GM12878 (cell line): ENCODE results near the gene KCTD2. TPM values are rescaled to one million over a fixed set of nuclear protein-coding genes. Genes with fewer than 3 reads are reported as not detected.

Source experiments
- ATAC-seq: fragments of 200-7000 bp; cut with Tn5 transposase; 3 replicates; pipeline ENCODE4 v1.9.1; 2020; ENCODE audit warnings: mild to moderate bottlenecking, moderate library complexity
- BruUV-seq: library from RNA; stranded (reverse); fragments of 400-500 nt; replicated peaks from 2 replicates; lab custom pipeline; 2021; lab: Mats Ljungman, UMichigan
- CTCF ChIA-PET: fragments of 300-600 bp; sonication (Branson Sonifier 250); formaldehyde crosslinking; extraction: SDS; loops from one replicate; lab custom pipeline; 2021; ENCODE audit warnings: inconsistent platforms; lab: Yijun Ruan, JAX
- POLR2A ChIA-PET: fragments of 350-600 bp; formaldehyde crosslinking; extraction: SDS; loops from one replicate; lab custom pipeline; 2021; ENCODE audit warnings: inconsistent platforms; lab: Charles Lee
- RAD21 ChIA-PET: fragments of 300-600 bp; sonication (Branson Sonifier 250); formaldehyde crosslinking; loops from one replicate; lab custom pipeline; 2023; ENCODE audit warnings: antibody characterized with exemption; ENCODE audit not compliant: unreplicated experiment; lab: Charles Lee
- SMC1A ChIA-PET: fragments of 300-600 bp; sonication (Branson Sonifier 250); formaldehyde crosslinking; loops from one replicate; lab custom pipeline; 2023; ENCODE audit not compliant: unreplicated experiment, uncharacterized antibody; lab: Charles Lee
- DNase-seq: peaks from one replicate; pipeline ENCODE4 v3.0.0-alpha.2; 2011; ENCODE audit warnings: low read depth, low spot score
- FAIRE-seq: peaks from 3 replicates; lab custom pipeline; 2011; peaks lifted over from hg19 to GRCh38; lab: Jason Lieb, UNC
- H2AFZ ChIP-seq: 2 replicates; pipeline ENCODE4 v1.6.0; 2011; ENCODE audit warnings: low read depth, low read length, control low read depth; ENCODE audit not compliant: control insufficient read depth
- H3K27ac ChIP-seq: 2 replicates; pipeline ENCODE4 v1.5.1; 2011; ENCODE audit warnings: control low read depth; ENCODE audit not compliant: control insufficient read depth, insufficient read depth
- H3K27me3 ChIP-seq, 2 experiments: replicated peaks in 1 of 2; 2 replicates each; pipeline versions ENCODE4 v1.6.0 to v1.6.1; 2011; ENCODE audit warnings: low read length in 1 of 2; ENCODE audit not compliant: control insufficient read depth in 2 of 2, insufficient read depth in 2 of 2
- H3K36me3 ChIP-seq, 2 experiments: 2 replicates each; pipeline ENCODE4 v1.5.1; 2011; ENCODE audit warnings: low read length in 1 of 2; ENCODE audit not compliant: control insufficient read depth in 2 of 2, insufficient read depth in 2 of 2
- H3K4me1 ChIP-seq: 2 replicates; pipeline ENCODE4 v1.6.1; 2011; ENCODE audit warnings: mild to moderate bottlenecking, low read length, moderate library complexity, mixed read lengths; ENCODE audit not compliant: control insufficient read depth, insufficient read depth
- H3K4me2 ChIP-seq: 2 replicates; pipeline ENCODE4 v1.6.0; 2011; ENCODE audit warnings: control low read depth; ENCODE audit not compliant: control insufficient read depth, insufficient read depth
- H3K4me3 ChIP-seq: fragments of 200-600 bp; sonication (generic); 2 replicates; pipeline ENCODE4 v1.5.1; 2016
- H3K79me2 ChIP-seq: 2 replicates; pipeline ENCODE4 v1.6.0; 2011; ENCODE audit warnings: low read length; ENCODE audit not compliant: control insufficient read depth, insufficient read depth
- H3K9ac ChIP-seq: 2 replicates; pipeline ENCODE4 v1.8.0; 2011; ENCODE audit warnings: low read length, control low read depth, mixed read lengths; ENCODE audit not compliant: control insufficient read depth, insufficient read depth
- H3K9me3 ChIP-seq: replicated peaks from 3 replicates; pipeline ENCODE4 v1.5.1; 2011; ENCODE audit warnings: mild to moderate bottlenecking, low read length; ENCODE audit not compliant: control insufficient read depth, insufficient read depth
- H4K20me1 ChIP-seq: 2 replicates; pipeline ENCODE4 v1.6.0; 2011; ENCODE audit not compliant: control insufficient read depth, insufficient read depth
- CBX3 ChIP-seq: fragments of 200-600 bp; sonication (generic); IDR thresholded peaks from 2 replicates; pipeline ENCODE4 v1.6.1; 2016; ENCODE audit warnings: low read depth, borderline replicate concordance
- CREM ChIP-seq: IDR thresholded peaks from 2 replicates; pipeline ENCODE4 v1.6.1; 2014; ENCODE audit warnings: antibody characterized with exemption, low read depth
- EP300 ChIP-seq, 2 experiments: fragments of 150-350 bp in 1 of 2; IDR thresholded peaks; 2 replicates each; pipeline ENCODE4 v1.6.1; 2011 to 2012; ENCODE audit warnings: low read depth in 2 of 2, low read length in 2 of 2, borderline replicate concordance in 1 of 2, improper control_type of control experiment in 1 of 2, inconsistent platforms in 1 of 2; ENCODE audit not compliant: control insufficient read depth in 1 of 2
- GATAD2B ChIP-seq: fragments of 450-650 bp; conservative IDR thresholded peaks from 2 replicates; pipeline ENCODE4 v1.6.1; 2017; ENCODE audit warnings: low read depth, mild to moderate bottlenecking, moderate library complexity
- NFXL1 ChIP-seq: fragments of 450-650 bp; IDR thresholded peaks from 2 replicates; pipeline ENCODE4 v1.6.1; 2017; ENCODE audit warnings: antibody characterized with exemption, mild to moderate bottlenecking, borderline replicate concordance
- NFYA ChIP-seq: IDR thresholded peaks from 2 replicates; pipeline ENCODE4 v1.6.1; 2011; ENCODE audit warnings: low read depth, mild to moderate bottlenecking, low read length, improper control_type of control experiment, borderline replicate concordance
- NR2C2 ChIP-seq: IDR thresholded peaks from 2 replicates; pipeline ENCODE4 v1.6.1; 2011; ENCODE audit warnings: borderline replicate concordance, low read depth; ENCODE audit not compliant: control insufficient read depth, insufficient read length
- NRF1 ChIP-seq: conservative IDR thresholded peaks from 2 replicates; pipeline ENCODE4 v1.6.1; 2011; ENCODE audit warnings: mild to moderate bottlenecking, low read depth, low read length, improper control_type of control experiment
- RFX5 ChIP-seq: IDR thresholded peaks from 2 replicates; pipeline ENCODE4 v1.6.1; 2011; ENCODE audit warnings: low read depth, low read length, improper control_type of control experiment
- SMAD5 ChIP-seq: IDR thresholded peaks from 2 replicates; pipeline ENCODE4 v1.6.1; 2016; ENCODE audit warnings: antibody characterized with exemption, low read depth
- STAT1 ChIP-seq: fragments of 450-650 bp; conservative IDR thresholded peaks from 2 replicates; pipeline ENCODE4 v1.6.1; 2014; ENCODE audit warnings: antibody characterized with exemption, mild to moderate bottlenecking
- ZBED1 ChIP-seq: IDR thresholded peaks from 2 replicates; pipeline ENCODE4 v1.6.1; 2016; ENCODE audit warnings: borderline replicate concordance
- ZNF274 ChIP-seq: IDR thresholded peaks from one replicate; pipeline ENCODE4 v1.8.0; 2011; ENCODE audit not compliant: insufficient read length, insufficient read depth
- ZNF622 ChIP-seq: fragments of 450-650 bp; IDR thresholded peaks from 2 replicates; pipeline ENCODE4 v1.6.1; 2017; ENCODE audit warnings: mild to moderate bottlenecking, inconsistent platforms
- ZZZ3 ChIP-seq: IDR thresholded peaks from 2 replicates; pipeline ENCODE4 v1.6.1; 2011; ENCODE audit warnings: low read depth; ENCODE audit not compliant: control insufficient read depth, insufficient read length
- WGBS: methylation state at CpG from one replicate; pipeline ENCODE4 v1.1.6; 2016; ENCODE audit warnings: low lambda C conversion rate; ENCODE audit not compliant: insufficient replicate concordance, insufficient coverage; ENCODE audit errors: missing lambda C conversion rate; 5-methylcytosine and 5-hydroxymethylcytosine counted together
- in situ Hi-C: fragments of 300-500 bp; cut with MboI; formaldehyde crosslinking; loops from 9 replicates; pipeline ENCODE4 v1.14.3; 2018; ENCODE audit warnings: mixed read lengths
- intact Hi-C: fragments of 100-400 bp; cut with micrococcal nuclease; formaldehyde crosslinking; loops from one replicate; pipeline ENCODE4 v1.14.2; 2022; ENCODE audit not compliant: unreplicated experiment
- polyA plus RNA-seq, 11 experiments: library from polyadenylated mRNA; depleted of rRNA in 4 of 11; unstranded in 6 of 11; stranded (reverse) in 5 of 11; fragments of >200 nt; fragmentation: Nextera tagmentation in 4 of 11; fragmentation: Illumina TruSeq in 1 of 11; extraction: Ambion mirVana in 4 of 11; extraction: Trizol in 1 of 11; gene quantifications; 1 replicate in 1 of 11; 2 replicates in 10 of 11; pipeline versions ENCODE4 v1.2.1 to v1.2.3, GENCODE V29; 2011 to 2016; ENCODE audit warnings: inconsistent platforms in 2 of 11, missing spikeins in 2 of 11, low read depth in 1 of 11
- total RNA-seq, 4 experiments: library from RNA; depleted of rRNA in 3 of 4; stranded (reverse); fragments of >200 nt in 3 of 4; fragmentation: Illumina TruSeq in 1 of 4; extraction: Trizol in 1 of 4; gene quantifications; 2 replicates each; pipeline versions ENCODE4 v1.2.1 to v1.2.3, GENCODE V29; 2013 to 2021
- TF ChIP-seq, protein P1 (sequence below): fragments of 450-650 bp; IDR thresholded peaks from 2 replicates; pipeline ENCODE4 v1.6.1; 2017; ENCODE audit warnings: mild to moderate bottlenecking, low read depth, inconsistent platforms; ENCODE audit not compliant: poor library complexity, severe bottlenecking
- TF ChIP-seq, protein P2 (sequence below): fragments of 450-650 bp; IDR thresholded peaks from 2 replicates; pipeline ENCODE4 v1.6.1; 2016; ENCODE audit warnings: mild to moderate bottlenecking
- TF ChIP-seq, protein P3 (sequence below): fragments of 450-650 bp; IDR thresholded peaks from 2 replicates; pipeline ENCODE4 v1.6.1; 2016; ENCODE audit warnings: mild to moderate bottlenecking

Gene KCTD2
- total and polyA plus RNA-seq, 10 of the 15 experiments (the other 5 are each of a cell fraction or from before 2014, with no cell fraction given): 1.5 to 27.5 (median 13.7) TPM

DNA sequence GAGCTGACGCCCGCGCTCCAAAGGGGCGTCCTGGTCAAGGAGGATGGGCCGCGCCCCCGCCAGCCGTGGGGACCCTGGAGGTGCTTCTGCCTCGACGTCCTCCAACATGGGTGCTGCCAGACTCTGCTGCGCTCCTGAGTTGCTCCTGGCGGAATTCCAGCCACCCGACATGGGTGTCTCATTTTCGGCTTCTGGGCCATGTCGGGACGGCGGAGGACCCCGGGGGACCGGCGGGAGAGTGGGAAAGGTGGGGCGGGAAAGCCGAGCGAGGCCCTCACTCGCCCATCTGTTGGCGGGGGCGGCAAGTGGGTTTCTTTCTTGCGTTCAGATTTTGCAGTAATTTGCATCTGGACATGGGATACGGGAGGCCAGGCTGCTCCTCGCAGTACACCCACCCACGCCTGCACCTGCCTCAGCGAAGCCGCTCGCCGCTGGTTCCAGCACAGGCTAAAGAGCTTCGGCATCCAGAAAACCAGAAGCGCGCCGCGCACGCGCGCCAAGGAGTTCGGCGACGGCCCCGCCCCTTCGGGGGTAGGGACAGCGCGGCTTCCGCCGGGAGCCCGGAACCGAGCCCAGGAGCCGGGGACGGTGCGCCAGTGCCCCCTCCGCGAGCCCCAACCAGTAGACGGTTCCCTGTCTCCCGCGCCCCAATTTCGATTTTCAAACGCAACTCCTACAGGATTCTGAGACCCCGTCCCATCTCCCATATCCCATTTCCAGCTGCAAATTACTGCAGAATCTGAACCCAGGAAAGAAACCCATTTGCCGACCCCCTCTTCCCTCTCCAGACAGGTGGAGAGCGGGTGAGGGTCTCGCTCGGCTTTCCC lies 62.6 kb downstream of the KCTD2 start, which contains the start of gene ARMC7:
Gene ARMC7 (plus strand): TSS at position 563 of the 827 bp plus-strand sequence. CDS start 320 bp downstream, outside the sequence.
- peak within 1 kb of the TSS; percentile 77 for H2AFZ ChIP-seq
- FAIRE-seq (peak; percentile 77), DNase-seq (no peak), ATAC-seq (peak; percentile 87)
- no peaks in the 10 kb centered on the region for H3K9me3 ChIP-seq
- in situ Hi-C loops: loop anchor here (5.0 kb wide), 1 partner anchor 93 kb away; no protein-coding TSS in a partner anchor
- BruUV-seq: TSS peak; percentile 93
- POLR2A ChIA-PET: interaction anchor here (0.7 to 3.5 kb wide), 8 partner anchors 13 to 152 kb away, joined by 3 to 11 read pairs (median 4); partner anchors contain the start of genes GGA3, MRPL58, MRPS7 and NT5C
- H3K4me1 ChIP-seq: peaks cover 22% of the 10 kb centered on the region
- intact Hi-C loops: loop anchor here (5.0 kb wide), 2 partner anchors 147 to 303 kb away; no protein-coding TSS in a partner anchor
- H4K20me1 ChIP-seq: no peaks in the 10 kb centered on the region
- H3K9ac ChIP-seq: peak within 1 kb of the TSS; percentile 71
- H3K36me3 ChIP-seq: peaks cover 0 to 3% of the 10 kb centered on the region in 2 experiments; a peak in 1 of 4 replicates
- H3K4me3 ChIP-seq: peak within 1 kb of the TSS; percentile 97
- H3K27ac ChIP-seq: peak within 1 kb of the TSS; percentile 37
- CTCF ChIA-PET: interaction anchor here (0.6 to 9.3 kb wide), 7 partner anchors 21 to 148 kb away, joined by 3 to 293 read pairs (median 4); partner anchors contain the start of genes MRPL58 and NUP85
- RAD21 ChIA-PET: interaction anchor here (0.6 to 2.8 kb wide), 8 partner anchors 8 to 236 kb away, joined by 3 to 10 read pairs (median 4); no protein-coding TSS in a partner anchor
- peaks cover 13% of the 10 kb centered on the region for H3K79me2 ChIP-seq
- WGBS: 1% methylated on average over 63 of the region's 68 CpGs
- SMC1A ChIA-PET: interaction anchor here (0.7 to 1.1 kb wide), 2 partner anchors 24 to 76 kb away, joined by 3 read pairs; no protein-coding TSS in a partner anchor
- no peaks in the 10 kb centered on the region; a peak in 1 of 4 replicates for H3K27me3 ChIP-seq
- peak within 1 kb of the TSS; percentile 97 for H3K4me2 ChIP-seq
- no peak for TF ChIP-seq NFYA
- peak; percentile 31; the same call in 1 of the 2 replicates for TF ChIP-seq GATAD2B
- no peak for TF ChIP-seq ZNF274
- TF ChIP-seq, protein P1, sequence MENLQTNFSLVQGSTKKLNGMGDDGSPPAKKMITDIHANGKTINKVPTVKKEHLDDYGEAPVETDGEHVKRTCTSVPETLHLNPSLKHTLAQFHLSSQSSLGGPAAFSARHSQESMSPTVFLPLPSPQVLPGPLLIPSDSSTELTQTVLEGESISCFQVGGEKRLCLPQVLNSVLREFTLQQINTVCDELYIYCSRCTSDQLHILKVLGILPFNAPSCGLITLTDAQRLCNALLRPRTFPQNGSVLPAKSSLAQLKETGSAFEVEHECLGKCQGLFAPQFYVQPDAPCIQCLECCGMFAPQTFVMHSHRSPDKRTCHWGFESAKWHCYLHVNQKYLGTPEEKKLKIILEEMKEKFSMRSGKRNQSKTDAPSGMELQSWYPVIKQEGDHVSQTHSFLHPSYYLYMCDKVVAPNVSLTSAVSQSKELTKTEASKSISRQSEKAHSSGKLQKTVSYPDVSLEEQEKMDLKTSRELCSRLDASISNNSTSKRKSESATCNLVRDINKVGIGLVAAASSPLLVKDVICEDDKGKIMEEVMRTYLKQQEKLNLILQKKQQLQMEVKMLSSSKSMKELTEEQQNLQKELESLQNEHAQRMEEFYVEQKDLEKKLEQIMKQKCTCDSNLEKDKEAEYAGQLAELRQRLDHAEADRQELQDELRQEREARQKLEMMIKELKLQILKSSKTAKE: no peak
- no peak for TF ChIP-seq CBX3
- no peak for TF ChIP-seq NR2C2
- TF ChIP-seq RFX5: no peak
- peak; percentile 61 for TF ChIP-seq SMAD5
- TF ChIP-seq, protein P2, sequence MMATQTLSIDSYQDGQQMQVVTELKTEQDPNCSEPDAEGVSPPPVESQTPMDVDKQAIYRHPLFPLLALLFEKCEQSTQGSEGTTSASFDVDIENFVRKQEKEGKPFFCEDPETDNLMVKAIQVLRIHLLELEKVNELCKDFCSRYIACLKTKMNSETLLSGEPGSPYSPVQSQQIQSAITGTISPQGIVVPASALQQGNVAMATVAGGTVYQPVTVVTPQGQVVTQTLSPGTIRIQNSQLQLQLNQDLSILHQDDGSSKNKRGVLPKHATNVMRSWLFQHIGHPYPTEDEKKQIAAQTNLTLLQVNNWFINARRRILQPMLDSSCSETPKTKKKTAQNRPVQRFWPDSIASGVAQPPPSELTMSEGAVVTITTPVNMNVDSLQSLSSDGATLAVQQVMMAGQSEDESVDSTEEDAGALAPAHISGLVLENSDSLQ: no peak
- no peak for TF ChIP-seq STAT1
- TF ChIP-seq ZZZ3: no peak
- TF ChIP-seq, protein P3, sequence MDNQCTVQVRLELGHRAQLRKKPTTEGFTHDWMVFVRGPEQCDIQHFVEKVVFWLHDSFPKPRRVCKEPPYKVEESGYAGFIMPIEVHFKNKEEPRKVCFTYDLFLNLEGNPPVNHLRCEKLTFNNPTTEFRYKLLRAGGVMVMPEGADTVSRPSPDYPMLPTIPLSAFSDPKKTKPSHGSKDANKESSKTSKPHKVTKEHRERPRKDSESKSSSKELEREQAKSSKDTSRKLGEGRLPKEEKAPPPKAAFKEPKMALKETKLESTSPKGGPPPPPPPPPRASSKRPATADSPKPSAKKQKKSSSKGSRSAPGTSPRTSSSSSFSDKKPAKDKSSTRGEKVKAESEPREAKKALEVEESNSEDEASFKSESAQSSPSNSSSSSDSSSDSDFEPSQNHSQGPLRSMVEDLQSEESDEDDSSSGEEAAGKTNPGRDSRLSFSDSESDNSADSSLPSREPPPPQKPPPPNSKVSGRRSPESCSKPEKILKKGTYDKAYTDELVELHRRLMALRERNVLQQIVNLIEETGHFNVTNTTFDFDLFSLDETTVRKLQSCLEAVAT: no peak
- peak; percentile 82 for TF ChIP-seq NRF1
- TF ChIP-seq CREM: no peak
- no peak for TF ChIP-seq ZNF622
- TF ChIP-seq ZBED1: no peak
- no peak for TF ChIP-seq NFXL1
- no peak for TF ChIP-seq EP300 (IDR thresholded peaks at IDR 0.05; ENCODE audit: borderline replicate concordance in 1 of 2, control insufficient read depth in 1 of 2, low read depth in 2 of 2, low read length in 2 of 2)
